GM12892 (cell line): Measurements from ENCODE around the gene MRPS18A.

Experiments
- POLR2A ChIP-seq: IDR thresholded peaks from 2 replicates; pipeline ENCODE4 v1.6.1; 2011; ENCODE audit warnings: low read depth, low read length, control low read depth
- POLR2AphosphoS5 ChIP-seq: IDR thresholded peaks from 2 replicates; pipeline ENCODE4 v1.6.1; 2011; ENCODE audit warnings: low read depth, low read length, control low read depth
- TAF1 ChIP-seq: IDR thresholded peaks from 2 replicates; pipeline ENCODE4 v1.6.1; 2011; ENCODE audit warnings: low read depth, mild to moderate bottlenecking, control low read depth, low read length, borderline replicate concordance

- TF ChIP-seq POLR2AphosphoS5 (no peak), POLR2A (no peak), TAF1 (no peak)
Measured at GRCh38 chr6:43677759-43678158, 9.8 kb downstream of the MRPS18A start.
